ENCODE data around the gene INPP4B. TPM values are rescaled to one million over a fixed set of nuclear protein-coding genes. Genes with fewer than 3 reads are reported as not detected.

INPP4B gene
- total RNA-seq, 1 experiment from 2014 or later: 14.3 TPM

GRCh38 chr4:142236268-142236667 lies 609.8 kb downstream of the INPP4B start:
- POLR2A ChIA-PET: no interaction called here
- ATAC-seq (no peak), DNase-seq (ENCODE audit: low read depth, low spot score) (no peak)
- TSS peak; percentile 17 for BruUV-seq (replicated peaks)
- Histone ChIP-seq H3K9me3 (ENCODE audit: control insufficient read depth in 1 of 2, insufficient read depth in 1 of 2, low read depth in 1 of 2, low read length in 2 of 2) (no peaks in the 10 kb centered on the region), H3K27ac (ENCODE audit: low read depth, low read length) (no peak overlapping the region), H3K9ac (ENCODE audit: low read length) (no peak overlapping the region), H3K27me3 (ENCODE audit: insufficient read depth, low read length) (no peaks in the 10 kb centered on the region), H3K4me2 (ENCODE audit: low read length) (no peak overlapping the region), H3K79me2 (ENCODE audit: insufficient read depth, low read length) (no peaks in the 10 kb centered on the region), H3K9me2 (ENCODE audit: insufficient read depth) (no peaks in the 10 kb centered on the region), H4K20me1 (ENCODE audit: insufficient read depth) (no peaks in the 10 kb centered on the region), H3K4me1 (ENCODE audit: control insufficient read depth in 1 of 2, insufficient read depth in 2 of 2, low read length in 2 of 2) (no peaks in the 10 kb centered on the region), H3K4me3 (replicated peaks in 1 of 2; ENCODE audit: low read depth in 1 of 2, low read length in 2 of 2) (no peak overlapping the region), H3K36me3 (ENCODE audit: control insufficient read depth in 1 of 2, insufficient read depth in 2 of 2, low read length in 2 of 2) (no peaks in the 10 kb centered on the region), H2AFZ (ENCODE audit: low read depth, low read length, poor library complexity, severe bottlenecking) (no peak overlapping the region)
- TF ChIP-seq YY1 (IDR thresholded peaks at IDR 0.05; ENCODE audit: extremely low read depth, insufficient replicate concordance, low read depth, low read length) (no peak), EZH2phosphoT487 (IDR thresholded peaks at IDR 0.05; ENCODE audit: borderline replicate concordance) (no peak), RAD21 (IDR thresholded peaks at IDR 0.05; ENCODE audit: low read depth) (no peak), POLR2A (IDR thresholded peaks at IDR 0.05; ENCODE audit: borderline replicate concordance, extremely low read depth, insufficient read depth, insufficient read length) (no peak), CBX3 (IDR thresholded peaks at IDR 0.05; ENCODE audit: low read depth) (no peak), SIN3A (IDR thresholded peaks at IDR 0.05; ENCODE audit: low read depth) (no peak), SP1 (IDR thresholded peaks at IDR 0.05; ENCODE audit: low read depth) (no peak), EGR1 (IDR thresholded peaks at IDR 0.05; ENCODE audit: low read depth) (no peak), EZH2 (IDR thresholded peaks at IDR 0.05) (no peak), SRF (IDR thresholded peaks at IDR 0.05; ENCODE audit: low read depth) (no peak)
- TF ChIP-seq, protein P1, sequence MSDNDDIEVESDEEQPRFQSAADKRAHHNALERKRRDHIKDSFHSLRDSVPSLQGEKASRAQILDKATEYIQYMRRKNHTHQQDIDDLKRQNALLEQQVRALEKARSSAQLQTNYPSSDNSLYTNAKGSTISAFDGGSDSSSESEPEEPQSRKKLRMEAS (IDR thresholded peaks at IDR 0.05): no peak
- intact Hi-C loops (cut with micrococcal nuclease): no loop called here
- RAD21 ChIA-PET (ENCODE audit: low non-redundant PET in 1 of 2, low total read pairs in 2 of 2, uncharacterized antibody in 2 of 2, unreplicated experiment in 2 of 2): no interaction called here
- CTCF ChIA-PET: no interaction called here

DNA sequence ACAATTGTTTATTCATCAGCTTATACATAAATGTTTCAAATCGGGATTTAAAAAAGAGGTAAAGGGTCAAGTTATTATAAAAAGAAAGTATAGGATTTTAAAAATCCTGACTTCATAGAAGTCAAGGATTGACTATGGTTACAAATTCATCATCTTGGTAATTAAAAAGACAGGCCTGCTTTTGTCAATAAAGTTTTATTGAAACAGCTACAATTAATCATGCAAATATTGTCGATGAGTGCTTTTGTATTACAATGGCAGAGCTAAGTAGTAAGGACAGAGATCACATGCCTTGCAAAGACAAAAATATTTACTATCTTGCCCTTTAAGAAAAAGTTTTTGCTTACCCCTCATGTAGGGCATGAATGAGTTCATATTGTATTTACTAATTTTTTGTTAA lies 614.3 kb downstream of the INPP4B start:
- no peaks in the 10 kb centered on the region for H3K79me2 ChIP-seq (ENCODE audit: insufficient read depth, low read length)
- H3K4me3 ChIP-seq (replicated peaks in 1 of 2; ENCODE audit: low read depth in 1 of 2, low read length in 2 of 2): no peak overlapping the region
- H3K27ac ChIP-seq (ENCODE audit: low read depth, low read length): no peak overlapping the region
- no peaks in the 10 kb centered on the region for H3K4me1 ChIP-seq (ENCODE audit: control insufficient read depth in 1 of 2, insufficient read depth in 2 of 2, low read length in 2 of 2)
- TF ChIP-seq JUND (IDR thresholded peaks at IDR 0.05) (no peak), RAD21 (IDR thresholded peaks at IDR 0.05; ENCODE audit: low read depth) (no peak), EZH2 (IDR thresholded peaks at IDR 0.05) (no peak), POLR2AphosphoS5 (IDR thresholded peaks at IDR 0.05; ENCODE audit: low read depth, low read length) (no peak), YY1 (IDR thresholded peaks at IDR 0.05; ENCODE audit: extremely low read depth, insufficient replicate concordance, low read depth, low read length) (no peak), POLR2A (IDR thresholded peaks at IDR 0.05; ENCODE audit: borderline replicate concordance, extremely low read depth, insufficient read depth, insufficient read length) (no peak), SRF (IDR thresholded peaks at IDR 0.05; ENCODE audit: low read depth) (no peak), EGR1 (IDR thresholded peaks at IDR 0.05; ENCODE audit: low read depth) (no peak), CBX3 (IDR thresholded peaks at IDR 0.05; ENCODE audit: low read depth) (no peak), TCF7L2 (IDR thresholded peaks at IDR 0.05; ENCODE audit: borderline replicate concordance, extremely low read depth, insufficient read depth, insufficient read length) (no peak), SIN3A (IDR thresholded peaks at IDR 0.05; ENCODE audit: low read depth) (no peak)
- TF ChIP-seq, protein P2, sequence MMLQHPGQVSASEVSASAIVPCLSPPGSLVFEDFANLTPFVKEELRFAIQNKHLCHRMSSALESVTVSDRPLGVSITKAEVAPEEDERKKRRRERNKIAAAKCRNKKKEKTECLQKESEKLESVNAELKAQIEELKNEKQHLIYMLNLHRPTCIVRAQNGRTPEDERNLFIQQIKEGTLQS (IDR thresholded peaks at IDR 0.05): no peak
- TF ChIP-seq, protein P1 (IDR thresholded peaks at IDR 0.05): no peak
- H3K36me3 ChIP-seq (ENCODE audit: control insufficient read depth in 1 of 2, insufficient read depth in 2 of 2, low read length in 2 of 2): no peaks in the 10 kb centered on the region
- no peak overlapping the region for H3K9ac ChIP-seq (ENCODE audit: low read length)
- H3K27me3 ChIP-seq (ENCODE audit: insufficient read depth, low read length): no peaks in the 10 kb centered on the region
- ChIA-PET POLR2A (no interaction called here), CTCF (no interaction called here), RAD21 (ENCODE audit: low non-redundant PET in 1 of 2, low total read pairs in 2 of 2, uncharacterized antibody in 2 of 2, unreplicated experiment in 2 of 2) (no interaction called here)
- no peak overlapping the region for H3K4me2 ChIP-seq (ENCODE audit: low read length)
- intact Hi-C loops (cut with micrococcal nuclease): no loop called here
- H3K9me3 ChIP-seq (ENCODE audit: control insufficient read depth in 1 of 2, insufficient read depth in 1 of 2, low read depth in 1 of 2, low read length in 2 of 2): no peaks in the 10 kb centered on the region
- no peak overlapping the region for H2AFZ ChIP-seq (ENCODE audit: low read depth, low read length, poor library complexity, severe bottlenecking)
- DNase-seq (ENCODE audit: low read depth, low spot score) (no peak), ATAC-seq (no peak)
- no peaks in the 10 kb centered on the region for H3K9me2 ChIP-seq (ENCODE audit: insufficient read depth)
- BruUV-seq (replicated peaks): no TSS peak
- H4K20me1 ChIP-seq (ENCODE audit: insufficient read depth): no peaks in the 10 kb centered on the region
